Loucy (cell line): ENCODE data around the gene NCOA4.
A peak's percentile ranks its signal among the peaks of the same experiment; 100 is the strongest.

ENCODE experiments used
- H2AFZ ChIP-seq: fragments of 200-600 bp; sonication (generic); 2 replicates; pipeline ENCODE4 v1.6.0; 2016; ENCODE audit warnings: antibody characterized with exemption, mild to moderate bottlenecking, low read length, moderate library complexity
- H3F3A ChIP-seq: fragments of 200-600 bp; 2 replicates; pipeline ENCODE4 v1.6.0; 2016; ENCODE audit warnings: antibody characterized with exemption, low read depth, mild to moderate bottlenecking
- H3K27me3 ChIP-seq: fragments of 200-600 bp; sonication (generic); 2 replicates; pipeline ENCODE4 v1.6.1; 2014; ENCODE audit warnings: low read length, mild to moderate bottlenecking; ENCODE audit not compliant: insufficient read depth, poor library complexity, severe bottlenecking
- H3K36me3 ChIP-seq: fragments of 200-600 bp; sonication (generic); 2 replicates; pipeline ENCODE4 v1.6.1; 2016; ENCODE audit warnings: low read length; ENCODE audit not compliant: insufficient read depth
- H3K4me1 ChIP-seq: fragments of 200-600 bp; sonication (generic); 2 replicates; pipeline ENCODE4 v1.5.1; 2014; ENCODE audit warnings: low read length, mild to moderate bottlenecking; ENCODE audit not compliant: insufficient read depth, poor library complexity, severe bottlenecking
- H3K4me2 ChIP-seq: fragments of 200-600 bp; sonication (generic); 2 replicates; pipeline ENCODE4 v1.6.0; 2014; ENCODE audit warnings: antibody characterized with exemption, low read length, low read depth, mild to moderate bottlenecking; ENCODE audit not compliant: poor library complexity, severe bottlenecking
- H3K4me3 ChIP-seq: fragments of 200-600 bp; sonication (generic); 2 replicates; pipeline ENCODE4 v1.5.1; 2014; ENCODE audit warnings: low read length, mild to moderate bottlenecking, mixed read lengths; ENCODE audit not compliant: poor library complexity, severe bottlenecking
- H3K79me2 ChIP-seq: fragments of 200-600 bp; sonication (generic); 2 replicates; pipeline ENCODE4 v1.6.1; 2014; ENCODE audit warnings: low read length; ENCODE audit not compliant: insufficient read depth
- H3K9ac ChIP-seq: fragments of 200-600 bp; sonication (generic); 2 replicates; pipeline ENCODE4 v1.6.0; 2014; ENCODE audit warnings: mild to moderate bottlenecking, low read depth, low read length, moderate library complexity; ENCODE audit not compliant: poor library complexity, severe bottlenecking
- H3K9me2 ChIP-seq: fragments of 200-600 bp; sonication (generic); replicated peaks from 2 replicates; pipeline ENCODE4 v1.6.1; 2016; ENCODE audit warnings: low read depth, low read length, mixed read lengths
- H3K9me3 ChIP-seq: fragments of 200-600 bp; sonication (generic); 2 replicates; pipeline ENCODE4 v1.6.1; 2014; ENCODE audit warnings: mild to moderate bottlenecking, antibody characterized with exemption, low read length, low read depth; ENCODE audit not compliant: insufficient read depth
- H4K20me1 ChIP-seq: fragments of 200-600 bp; sonication (generic); 2 replicates; pipeline ENCODE4 v1.6.0; 2014; ENCODE audit warnings: antibody characterized with exemption, low read length, mild to moderate bottlenecking; ENCODE audit not compliant: insufficient read depth, poor library complexity, severe bottlenecking
- EZH2phosphoT487 ChIP-seq: fragments of 200-600 bp; IDR thresholded peaks from 2 replicates; pipeline ENCODE4 v1.6.1; 2018; ENCODE audit warnings: antibody characterized with exemption, mild to moderate bottlenecking, moderate library complexity, borderline replicate concordance
- TF ChIP-seq, protein P1 (sequence below): fragments of 200-600 bp; sonication (generic); conservative IDR thresholded peaks from 2 replicates; pipeline ENCODE4 v1.5.1; 2014; ENCODE audit warnings: mild to moderate bottlenecking, antibody characterized with exemption, low read length

The NCOA4 gene

DNA sequence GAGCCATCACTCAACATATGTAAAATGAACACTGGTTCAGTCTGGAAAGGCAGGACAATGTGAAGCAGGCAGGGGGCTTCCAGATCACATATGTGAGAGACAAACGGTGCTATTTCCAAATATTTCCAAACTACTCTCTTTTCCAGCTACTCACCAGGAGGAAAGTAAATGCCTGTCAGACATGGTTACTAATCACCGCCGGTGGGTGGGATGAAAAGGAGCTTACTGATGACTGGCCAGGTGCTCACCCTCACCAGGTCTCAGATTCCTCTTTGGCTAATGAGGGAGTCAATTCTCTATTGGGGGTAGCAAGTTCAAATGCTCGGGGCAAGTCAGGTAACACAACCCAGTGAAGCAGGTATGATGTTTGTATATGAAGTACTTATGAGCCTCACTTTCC lies 25.3 kb upstream of the NCOA4 start:
- H3K36me3 ChIP-seq, result no peaks in the 10 kb centered on the region
- H3K27me3 ChIP-seq, result no peaks in the 10 kb centered on the region
- no peak overlapping the region for H3K4me3 ChIP-seq
- 0 out of 2 replicates have a peak, but pooled peaks cover 5% of the 10 kb centered on the region for H3K9me3 ChIP-seq
- no peaks in the 10 kb centered on the region for H4K20me1 ChIP-seq
- H3K4me2 ChIP-seq, result no peak overlapping the region
- no peaks in the 10 kb centered on the region for H3K79me2 ChIP-seq
- H3K9ac ChIP-seq, result peak overlapping the region; percentile 25
- peaks cover 49% of the 10 kb centered on the region for H3K4me1 ChIP-seq
- no peaks in the 10 kb centered on the region for H3K9me2 ChIP-seq
- no peak for TF ChIP-seq EZH2phosphoT487
- TF ChIP-seq, protein P1, sequence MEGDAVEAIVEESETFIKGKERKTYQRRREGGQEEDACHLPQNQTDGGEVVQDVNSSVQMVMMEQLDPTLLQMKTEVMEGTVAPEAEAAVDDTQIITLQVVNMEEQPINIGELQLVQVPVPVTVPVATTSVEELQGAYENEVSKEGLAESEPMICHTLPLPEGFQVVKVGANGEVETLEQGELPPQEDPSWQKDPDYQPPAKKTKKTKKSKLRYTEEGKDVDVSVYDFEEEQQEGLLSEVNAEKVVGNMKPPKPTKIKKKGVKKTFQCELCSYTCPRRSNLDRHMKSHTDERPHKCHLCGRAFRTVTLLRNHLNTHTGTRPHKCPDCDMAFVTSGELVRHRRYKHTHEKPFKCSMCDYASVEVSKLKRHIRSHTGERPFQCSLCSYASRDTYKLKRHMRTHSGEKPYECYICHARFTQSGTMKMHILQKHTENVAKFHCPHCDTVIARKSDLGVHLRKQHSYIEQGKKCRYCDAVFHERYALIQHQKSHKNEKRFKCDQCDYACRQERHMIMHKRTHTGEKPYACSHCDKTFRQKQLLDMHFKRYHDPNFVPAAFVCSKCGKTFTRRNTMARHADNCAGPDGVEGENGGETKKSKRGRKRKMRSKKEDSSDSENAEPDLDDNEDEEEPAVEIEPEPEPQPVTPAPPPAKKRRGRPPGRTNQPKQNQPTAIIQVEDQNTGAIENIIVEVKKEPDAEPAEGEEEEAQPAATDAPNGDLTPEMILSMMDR, result no peak
- H2AFZ ChIP-seq, result no peak overlapping the region
- H3F3A ChIP-seq, result no peaks in the 10 kb centered on the region

DNA sequence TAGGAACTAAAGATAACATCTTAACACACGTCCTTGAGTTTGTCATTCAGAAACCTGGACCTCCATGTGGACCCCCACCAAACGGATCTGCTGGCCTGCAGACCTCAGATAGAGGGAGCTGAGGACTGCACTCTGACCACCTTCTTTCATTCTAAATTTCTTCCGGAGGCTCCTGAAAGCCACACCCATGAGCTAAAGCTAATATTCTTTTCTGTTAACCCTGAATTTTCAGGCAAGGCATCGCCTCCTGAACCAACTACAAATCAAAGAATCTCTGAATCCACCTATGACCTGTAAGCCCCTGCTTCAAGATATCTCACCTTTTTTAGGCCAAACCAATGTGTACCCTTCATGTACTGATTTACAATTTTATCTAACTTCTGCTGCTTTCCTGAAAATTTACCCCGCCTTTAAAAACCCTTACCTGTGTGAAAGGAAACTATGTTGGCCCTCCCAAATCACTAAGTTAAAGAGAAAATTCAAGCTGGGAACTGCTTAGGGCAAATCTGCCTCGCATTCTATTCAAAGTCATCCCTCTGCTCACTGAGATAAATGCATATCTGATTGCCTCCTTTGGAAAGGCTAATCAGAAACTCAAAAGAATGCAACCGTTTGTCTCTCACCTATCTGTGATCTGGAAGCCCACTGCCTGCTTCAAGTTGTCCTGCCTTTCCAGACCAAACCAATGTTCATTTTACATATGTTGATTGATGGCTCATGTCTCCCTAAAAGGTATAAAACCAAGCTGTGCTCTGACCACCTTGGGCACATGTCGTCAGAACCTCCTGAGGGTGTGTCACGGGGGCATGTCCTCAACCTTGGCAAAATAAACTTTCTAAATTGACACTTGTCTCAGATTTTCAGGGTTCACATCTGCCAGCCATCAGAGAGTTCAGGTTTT lies 23.4 kb upstream of the NCOA4 start:
- no peak for TF ChIP-seq EZH2phosphoT487
- TF ChIP-seq, protein P1, result no peak
- Histone ChIP-seq H3K4me2 (peak overlapping the region; percentile 47), H3K27me3 (no peaks in the 10 kb centered on the region), H3K9ac (peak overlapping the region; percentile 56), H4K20me1 (no peaks in the 10 kb centered on the region), H3K9me2 (no peaks in the 10 kb centered on the region), H3K4me1 (peaks cover 51% of the 10 kb centered on the region), H2AFZ (no peak overlapping the region), H3K36me3 (no peaks in the 10 kb centered on the region), H3F3A (no peaks in the 10 kb centered on the region), H3K4me3 (no peak overlapping the region), H3K9me3 (0 out of 2 replicates have a peak, but pooled peaks cover 5% of the 10 kb centered on the region), H3K79me2 (no peaks in the 10 kb centered on the region)

DNA sequence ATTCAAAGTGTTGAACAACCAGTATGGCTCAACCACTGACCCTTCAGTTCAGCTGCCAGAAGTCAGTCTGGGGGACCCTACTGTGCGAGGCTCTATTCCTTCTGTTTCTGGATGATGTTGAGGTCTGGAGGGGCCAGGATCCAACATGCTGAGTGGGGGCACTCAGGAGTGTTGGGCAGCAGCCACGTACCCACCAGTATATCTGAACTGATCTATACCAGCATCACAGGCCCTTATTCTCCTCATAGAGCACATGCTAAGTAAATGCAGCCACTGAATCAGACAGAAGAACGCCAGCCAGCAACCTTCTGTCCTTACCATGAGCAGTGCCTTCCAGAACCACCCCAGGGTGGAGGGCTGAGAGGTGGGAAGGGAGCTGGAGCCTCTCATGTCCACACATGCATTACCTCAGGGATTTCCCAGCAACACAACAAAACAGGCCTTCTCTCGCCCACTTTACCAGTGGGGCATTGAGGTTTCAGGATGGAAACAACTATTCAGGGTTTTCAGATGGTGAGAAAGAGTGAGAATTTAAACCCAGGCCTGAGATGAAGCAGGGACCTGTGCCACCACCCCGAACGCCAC lies 22.5 kb upstream of the NCOA4 start:
- Histone ChIP-seq H4K20me1 (no peaks in the 10 kb centered on the region), H3K9me3 (0 out of 2 replicates have a peak, but pooled peaks cover 5% of the 10 kb centered on the region), H3F3A (no peaks in the 10 kb centered on the region), H3K4me1 (peaks cover 51% of the 10 kb centered on the region), H3K9ac (no peak overlapping the region), H2AFZ (peak overlapping the region; percentile 30; the same call in 1 of the 2 replicates), H3K4me2 (no peak overlapping the region), H3K9me2 (no peaks in the 10 kb centered on the region), H3K36me3 (no peaks in the 10 kb centered on the region), H3K4me3 (no peak overlapping the region), H3K27me3 (no peaks in the 10 kb centered on the region), H3K79me2 (no peaks in the 10 kb centered on the region)
- TF ChIP-seq, protein P1, result no peak
- TF ChIP-seq EZH2phosphoT487, result no peak
